ENCODE data around the gene ADCY5.

DNA sequence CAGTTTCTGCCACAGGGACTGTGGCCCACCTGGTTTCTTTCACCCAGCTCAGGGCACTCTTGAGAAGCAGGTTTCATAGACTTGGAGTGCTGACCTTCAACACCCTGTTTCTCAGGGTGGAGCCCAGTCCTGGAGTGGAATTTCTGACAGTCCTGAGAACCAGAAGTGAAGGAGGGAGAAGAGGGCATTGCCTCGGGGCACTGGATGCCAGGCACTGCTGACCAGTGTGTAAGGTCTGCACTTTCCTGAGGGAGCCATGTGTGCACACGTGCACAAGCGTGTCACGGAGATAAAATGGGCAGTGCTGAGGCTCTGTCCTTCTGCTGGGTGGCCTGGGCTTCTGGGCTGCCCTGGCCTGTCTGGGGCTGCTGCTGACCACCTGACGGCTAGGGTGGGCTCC lies 128.7 kb downstream of the ADCY5 start:
- TF ChIP-seq, protein P1, sequence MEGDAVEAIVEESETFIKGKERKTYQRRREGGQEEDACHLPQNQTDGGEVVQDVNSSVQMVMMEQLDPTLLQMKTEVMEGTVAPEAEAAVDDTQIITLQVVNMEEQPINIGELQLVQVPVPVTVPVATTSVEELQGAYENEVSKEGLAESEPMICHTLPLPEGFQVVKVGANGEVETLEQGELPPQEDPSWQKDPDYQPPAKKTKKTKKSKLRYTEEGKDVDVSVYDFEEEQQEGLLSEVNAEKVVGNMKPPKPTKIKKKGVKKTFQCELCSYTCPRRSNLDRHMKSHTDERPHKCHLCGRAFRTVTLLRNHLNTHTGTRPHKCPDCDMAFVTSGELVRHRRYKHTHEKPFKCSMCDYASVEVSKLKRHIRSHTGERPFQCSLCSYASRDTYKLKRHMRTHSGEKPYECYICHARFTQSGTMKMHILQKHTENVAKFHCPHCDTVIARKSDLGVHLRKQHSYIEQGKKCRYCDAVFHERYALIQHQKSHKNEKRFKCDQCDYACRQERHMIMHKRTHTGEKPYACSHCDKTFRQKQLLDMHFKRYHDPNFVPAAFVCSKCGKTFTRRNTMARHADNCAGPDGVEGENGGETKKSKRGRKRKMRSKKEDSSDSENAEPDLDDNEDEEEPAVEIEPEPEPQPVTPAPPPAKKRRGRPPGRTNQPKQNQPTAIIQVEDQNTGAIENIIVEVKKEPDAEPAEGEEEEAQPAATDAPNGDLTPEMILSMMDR (IDR thresholded peaks at IDR 0.05): no peak
- TF ChIP-seq POLR2AphosphoS5 (IDR thresholded peaks at IDR 0.05): no peak

Measured in prostate gland (tissue), 2 donors.